K562 (cell line): ENCODE data around the gene FAM53C.

Experiments
- HDAC8 ChIP-seq: fragments of 450-650 bp; IDR thresholded peaks from 2 replicates; pipeline ENCODE4 v1.6.1; 2016; ENCODE audit warnings: mild to moderate bottlenecking, missing genetic modification characterization, moderate library complexity, missing compliant biosample characterization
- HNRNPH1 ChIP-seq: fragments of 200-400 bp; formaldehyde crosslinking; optimal IDR thresholded peaks from 2 replicates; pipeline ENCODE3; 2017; ENCODE audit warnings: low read depth, mild to moderate bottlenecking, low read length, moderate library complexity
- NRF1 ChIP-seq, 2 experiments: fragments of 450-650 bp; IDR thresholded peaks in 1 of 2; conservative IDR thresholded peaks in 1 of 2; 2 replicates each; pipeline ENCODE4 v1.6.1; 2014; ENCODE audit warnings: mild to moderate bottlenecking in 2 of 2
- RAD21 ChIP-seq, 2 experiments: fragments of 250-450 bp in 1 of 2; fragments of 450-650 bp in 1 of 2; sonication (Bioruptor Pico) in 1 of 2; formaldehyde crosslinking in 1 of 2; IDR thresholded peaks in 1 of 2; conservative IDR thresholded peaks in 1 of 2; 2 replicates each; pipeline versions ENCODE4 v1.4.0 to v1.8.0; 2020 to 2022; ENCODE audit warnings: mild to moderate bottlenecking in 2 of 2, moderate library complexity in 1 of 2
- SP2 ChIP-seq: IDR thresholded peaks from 2 replicates; pipeline ENCODE4 v1.6.1; 2011; ENCODE audit warnings: mild to moderate bottlenecking, low read depth, low read length, moderate library complexity; ENCODE audit not compliant: poor library complexity, severe bottlenecking; ENCODE audit errors: extremely low read depth
- TEAD4 ChIP-seq, 2 experiments: sonication (generic) in 1 of 2; formaldehyde crosslinking in 1 of 2; IDR thresholded peaks; 2 replicates each; pipeline versions ENCODE4 v1.6.1 to v1.8.0; 2012 to 2022; ENCODE audit warnings: borderline replicate concordance in 1 of 2, inconsistent platforms in 1 of 2, low read length in 1 of 2, mild to moderate bottlenecking in 1 of 2, missing genetic modification reagents in 1 of 2
- ZNF24 ChIP-seq: fragments of 450-650 bp; IDR thresholded peaks from 2 replicates; pipeline ENCODE4 v1.6.1; 2016
- TF ChIP-seq, protein P1 (sequence below), 3 experiments: IDR thresholded peaks in 2 of 3; conservative IDR thresholded peaks in 1 of 3; 2 replicates each; pipeline ENCODE4 v1.5.1; 2011 to 2012; ENCODE audit warnings: low read length in 3 of 3, mild to moderate bottlenecking in 3 of 3, control low read depth in 2 of 3, improper control_type of control experiment in 1 of 3, inconsistent platforms in 1 of 3, low read depth in 1 of 3, mixed read lengths in 1 of 3, moderate library complexity in 1 of 3; ENCODE audit not compliant: insufficient read depth in 2 of 3
- TF ChIP-seq, protein P2 (sequence below): fragments of 450-650 bp; IDR thresholded peaks from 2 replicates; pipeline ENCODE4 v1.6.1; 2016; ENCODE audit warnings: antibody characterized with exemption

DNA sequence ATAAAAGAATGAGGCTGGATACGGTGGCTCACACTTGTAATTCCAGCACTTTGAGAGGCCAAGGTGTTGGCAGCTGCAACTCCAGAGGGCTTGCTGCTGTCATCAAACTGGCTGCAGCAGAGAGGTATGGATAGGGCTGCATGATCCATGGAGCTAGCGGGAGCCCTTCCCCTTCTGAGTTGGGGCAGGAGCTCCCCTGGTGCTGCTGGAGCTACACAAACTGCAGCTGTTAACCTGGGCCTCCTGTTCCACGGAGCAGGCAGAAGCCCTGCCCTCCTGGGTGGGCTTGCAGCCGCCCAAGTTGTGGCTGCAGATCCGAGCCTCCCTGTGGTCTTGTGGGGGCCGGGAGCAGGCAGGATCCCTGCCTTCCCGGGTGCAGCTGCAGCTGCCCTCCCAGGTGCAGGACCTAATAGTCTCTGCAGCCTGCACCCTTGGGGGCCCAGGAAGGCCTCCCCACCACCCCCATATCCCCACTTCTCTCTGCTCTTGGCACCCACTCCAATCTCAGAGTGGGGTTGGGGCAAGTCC is 22.3 kb upstream of the FAM53C start:
- TF ChIP-seq, protein P1, sequence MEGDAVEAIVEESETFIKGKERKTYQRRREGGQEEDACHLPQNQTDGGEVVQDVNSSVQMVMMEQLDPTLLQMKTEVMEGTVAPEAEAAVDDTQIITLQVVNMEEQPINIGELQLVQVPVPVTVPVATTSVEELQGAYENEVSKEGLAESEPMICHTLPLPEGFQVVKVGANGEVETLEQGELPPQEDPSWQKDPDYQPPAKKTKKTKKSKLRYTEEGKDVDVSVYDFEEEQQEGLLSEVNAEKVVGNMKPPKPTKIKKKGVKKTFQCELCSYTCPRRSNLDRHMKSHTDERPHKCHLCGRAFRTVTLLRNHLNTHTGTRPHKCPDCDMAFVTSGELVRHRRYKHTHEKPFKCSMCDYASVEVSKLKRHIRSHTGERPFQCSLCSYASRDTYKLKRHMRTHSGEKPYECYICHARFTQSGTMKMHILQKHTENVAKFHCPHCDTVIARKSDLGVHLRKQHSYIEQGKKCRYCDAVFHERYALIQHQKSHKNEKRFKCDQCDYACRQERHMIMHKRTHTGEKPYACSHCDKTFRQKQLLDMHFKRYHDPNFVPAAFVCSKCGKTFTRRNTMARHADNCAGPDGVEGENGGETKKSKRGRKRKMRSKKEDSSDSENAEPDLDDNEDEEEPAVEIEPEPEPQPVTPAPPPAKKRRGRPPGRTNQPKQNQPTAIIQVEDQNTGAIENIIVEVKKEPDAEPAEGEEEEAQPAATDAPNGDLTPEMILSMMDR (IDR thresholded peaks at IDR 0.05 in 2 of 3, conservative IDR thresholded peaks at IDR 0.05 in 1 of 3; ENCODE audit: insufficient read depth in 2 of 3, low read depth in 1 of 3, low read length in 3 of 3), result no peak
- TF ChIP-seq TEAD4 (IDR thresholded peaks at IDR 0.05; ENCODE audit: low read length), result no peak
- TF ChIP-seq TEAD4 (CRISPR knock-in tag; IDR thresholded peaks at IDR 0.05; ENCODE audit: borderline replicate concordance), result no peak
- TF ChIP-seq NRF1 (conservative IDR thresholded peaks at IDR 0.05 in 1 of 2, IDR thresholded peaks at IDR 0.05 in 1 of 2), result no peak
- no peak for TF ChIP-seq HNRNPH1
- no peak for TF ChIP-seq ZNF24
- TF ChIP-seq RAD21 (CRISPR knock-in tag; conservative IDR thresholded peaks at IDR 0.05 in 1 of 2, IDR thresholded peaks at IDR 0.05 in 1 of 2), result no peak
- TF ChIP-seq, protein P2, sequence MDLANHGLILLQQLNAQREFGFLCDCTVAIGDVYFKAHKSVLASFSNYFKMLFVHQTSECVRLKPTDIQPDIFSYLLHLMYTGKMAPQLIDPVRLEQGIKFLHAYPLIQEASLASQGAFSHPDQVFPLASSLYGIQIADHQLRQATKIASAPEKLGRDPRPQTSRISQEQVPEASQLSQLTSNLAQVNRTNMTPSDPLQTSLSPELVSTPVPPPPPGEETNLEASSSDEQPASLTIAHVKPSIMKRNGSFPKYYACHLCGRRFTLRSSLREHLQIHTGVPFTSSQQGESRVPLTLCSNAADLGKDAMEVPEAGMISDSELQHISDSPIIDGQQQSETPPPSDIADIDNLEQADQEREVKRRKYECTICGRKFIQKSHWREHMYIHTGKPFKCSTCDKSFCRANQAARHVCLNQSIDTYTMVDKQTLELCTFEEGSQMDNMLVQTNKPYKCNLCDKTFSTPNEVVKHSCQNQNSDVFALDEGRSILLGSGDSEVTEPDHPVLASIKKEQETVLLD, result no peak
- TF ChIP-seq HDAC8 (tag), result no peak
- no peak for TF ChIP-seq SP2
